A549 (cell line): ENCODE data around the gene ZBTB4. TPM values are rescaled to one million over a fixed set of nuclear protein-coding genes. Genes with fewer than 3 reads are reported as not detected.
A peak's percentile ranks its signal among the peaks of the same experiment; 100 is the strongest.

ENCODE experiments used
- ATAC-seq, 2 experiments: fragments of 200-7000 bp in 1 of 2; fragments of >200 bp in 1 of 2; cut with Nextera tagmentation in 1 of 2; cut with Tn5 transposase in 1 of 2; 3 replicates each; pipeline versions ENCODE4 v1.8.0 to v1.9.1; 2018 to 2020; ENCODE audit warnings: mild to moderate bottlenecking in 1 of 2, moderate library complexity in 1 of 2
- CTCF ChIA-PET: fragments of 300-600 bp; sonication (Branson Sonifier 250); formaldehyde crosslinking; extraction: SDS; loops from one replicate; lab custom pipeline; 2021; ENCODE audit warnings: antibody characterized with exemption, inconsistent platforms; lab: Yijun Ruan, JAX
- POLR2A ChIA-PET: fragments of 350-600 bp; formaldehyde crosslinking; extraction: SDS; loops from one replicate; lab custom pipeline; 2021; ENCODE audit warnings: antibody characterized with exemption, inconsistent platforms; lab: Yijun Ruan, JAX
- DNase-seq, 2 experiments: peaks; one replicate each; pipeline versions ENCODE4 v3.0.0 to v3.0.0-alpha.2; 2011 to 2016; ENCODE audit warnings: low read depth in 1 of 2, low spot score in 1 of 2
- FAIRE-seq: peaks from 2 replicates; lab custom pipeline; 2011; peaks lifted over from hg19 to GRCh38; lab: Jason Lieb, UNC
- H3K27ac ChIP-seq, 2 experiments: fragments of >200 bp; sonication (Bioruptor Twin); formaldehyde crosslinking; 3 replicates each; pipeline ENCODE4 v1.5.1; 2016 to 2017
- H3K4me1 ChIP-seq: fragments of >200 bp; sonication (Bioruptor Twin); formaldehyde crosslinking; 3 replicates; pipeline ENCODE4 v1.6.1; 2016
- H3K4me2 ChIP-seq: fragments of >200 bp; sonication (Bioruptor Twin); formaldehyde crosslinking; 3 replicates; pipeline ENCODE4 v1.6.1; 2016
- H3K4me3 ChIP-seq: fragments of >200 bp; sonication (Bioruptor Twin); formaldehyde crosslinking; 3 replicates; pipeline ENCODE4 v1.5.1; 2016
- H3K9me3 ChIP-seq: fragments of >200 bp; sonication (Bioruptor Twin); formaldehyde crosslinking; 3 replicates; pipeline ENCODE4 v1.6.1; 2016
- CBX2 ChIP-seq: fragments of 200-600 bp; sonication (generic); IDR thresholded peaks from 2 replicates; pipeline ENCODE4 v1.6.1; 2016; ENCODE audit warnings: low read depth, mild to moderate bottlenecking, borderline replicate concordance
- CBX8 ChIP-seq: fragments of 200-600 bp; sonication (generic); IDR thresholded peaks from 2 replicates; pipeline ENCODE4 v1.6.1; 2016
- CEBPB ChIP-seq, 2 experiments: fragments of >200 bp in 1 of 2; sonication (Bioruptor Twin) in 1 of 2; formaldehyde crosslinking in 1 of 2; IDR thresholded peaks; 2 replicates each; pipeline ENCODE4 v1.6.1; 2012 to 2016
- CHD2 ChIP-seq: fragments of 150-350 bp; IDR thresholded peaks from 2 replicates; pipeline ENCODE4 v1.6.1; 2014; ENCODE audit warnings: low read length; ENCODE audit not compliant: partially characterized antibody
- CHD4 ChIP-seq: fragments of 200-600 bp; sonication (generic); IDR thresholded peaks from 2 replicates; pipeline ENCODE4 v1.6.1; 2016; ENCODE audit warnings: antibody characterized with exemption, mild to moderate bottlenecking, borderline replicate concordance
- CTCF ChIP-seq: fragments of >200 bp; sonication (Bioruptor Twin); formaldehyde crosslinking; IDR thresholded peaks from 3 replicates; pipeline ENCODE4 v1.5.1; 2016
- E2F6 ChIP-seq: IDR thresholded peaks from 2 replicates; pipeline ENCODE4 v1.6.1; 2012; ENCODE audit warnings: low read depth, borderline replicate concordance
- EHF ChIP-seq: fragments of 250-450 bp; sonication (Bioruptor Pico); IDR thresholded peaks from 2 replicates; pipeline ENCODE4 v1.5.0; 2020; ENCODE audit warnings: mild to moderate bottlenecking
- ESRRA ChIP-seq: fragments of 150-350 bp; IDR thresholded peaks from 2 replicates; pipeline ENCODE4 v1.6.1; 2014; ENCODE audit warnings: mild to moderate bottlenecking, low read length, borderline replicate concordance
- HDAC2 ChIP-seq: fragments of 200-600 bp; sonication (generic); IDR thresholded peaks from 2 replicates; pipeline ENCODE4 v1.6.1; 2016
- HMGXB4 ChIP-seq: fragments of 250-450 bp; sonication (Bioruptor Pico); IDR thresholded peaks from 2 replicates; pipeline ENCODE4 v1.5.0; 2021; ENCODE audit warnings: mild to moderate bottlenecking, moderate library complexity, borderline replicate concordance
- HOXB13 ChIP-seq: fragments of 250-450 bp; sonication (Bioruptor Pico); IDR thresholded peaks from 2 replicates; pipeline ENCODE4 v1.5.0; 2020; ENCODE audit warnings: low read depth, mild to moderate bottlenecking, moderate library complexity
- KDM1A ChIP-seq: fragments of 200-600 bp; sonication (generic); IDR thresholded peaks from 2 replicates; pipeline ENCODE4 v1.6.1; 2016; ENCODE audit warnings: low read depth, mild to moderate bottlenecking
- MAFK ChIP-seq: fragments of 450-650 bp; IDR thresholded peaks from 2 replicates; pipeline ENCODE4 v1.6.1; 2014; ENCODE audit not compliant: partially characterized antibody
- MAZ ChIP-seq: fragments of 150-350 bp; IDR thresholded peaks from 2 replicates; pipeline ENCODE4 v1.6.1; 2014; ENCODE audit warnings: antibody characterized with exemption, low read depth, low read length, borderline replicate concordance
- NFE2L2 ChIP-seq: fragments of 150-350 bp; conservative IDR thresholded peaks from 2 replicates; pipeline ENCODE4 v1.6.1; 2014; ENCODE audit warnings: low read length
- POLR2AphosphoS2 ChIP-seq: conservative IDR thresholded peaks from 2 replicates; pipeline ENCODE4 v1.6.1; 2012; ENCODE audit warnings: low read length, improper control_type of control experiment, inconsistent platforms
- RAD21 ChIP-seq, 2 experiments: fragments of >200 bp in 1 of 2; sonication (Bioruptor Twin) in 1 of 2; formaldehyde crosslinking in 1 of 2; IDR thresholded peaks in 1 of 2; conservative IDR thresholded peaks in 1 of 2; 2 replicates in 1 of 2; 3 replicates in 1 of 2; pipeline ENCODE4 v1.6.1; 2012 to 2018; ENCODE audit warnings: inconsistent platforms in 1 of 2
- RARB ChIP-seq: fragments of 250-450 bp; sonication (Bioruptor Pico); IDR thresholded peaks from 2 replicates; pipeline ENCODE4 v1.8.0; 2021; ENCODE audit warnings: mild to moderate bottlenecking, moderate library complexity
- REST ChIP-seq: fragments of 200-600 bp; sonication (generic); IDR thresholded peaks from 2 replicates; pipeline ENCODE4 v1.6.1; 2016; ENCODE audit warnings: antibody characterized with exemption, mild to moderate bottlenecking, moderate library complexity
- RNF2 ChIP-seq: fragments of 200-600 bp; sonication (generic); IDR thresholded peaks from 2 replicates; pipeline ENCODE4 v1.6.1; 2016; ENCODE audit warnings: low read depth, mild to moderate bottlenecking, antibody characterized with exemption, moderate library complexity, borderline replicate concordance
- SMC3 ChIP-seq: fragments of >200 bp; sonication (Bioruptor Twin); formaldehyde crosslinking; IDR thresholded peaks from 3 replicates; pipeline ENCODE4 v1.6.1; 2018; ENCODE audit warnings: inconsistent platforms
- SREBF2 ChIP-seq: fragments of 450-650 bp; IDR thresholded peaks from 2 replicates; pipeline ENCODE4 v1.6.1; 2014; ENCODE audit warnings: mild to moderate bottlenecking, moderate library complexity
- USF2 ChIP-seq: fragments of 450-650 bp; IDR thresholded peaks from 2 replicates; pipeline ENCODE4 v1.6.1; 2014; ENCODE audit warnings: antibody characterized with exemption
- ZSCAN20 ChIP-seq: fragments of 250-450 bp; sonication (Bioruptor Pico); IDR thresholded peaks from 2 replicates; pipeline ENCODE4 v1.8.0; 2022; ENCODE audit warnings: mild to moderate bottlenecking, moderate library complexity
- WGBS: methylation state at CpG from one replicate; pipeline ENCODE4 v1.1.6; 2017; ENCODE audit errors: missing lambda C conversion rate; 5-methylcytosine and 5-hydroxymethylcytosine counted together
- polyA plus RNA-seq, 4 experiments: library from polyadenylated mRNA; depleted of rRNA in 3 of 4; stranded (reverse); fragments of >200 nt; fragmentation: RNase III in 1 of 4; extraction: RNeasy Plus Mini Kit Qiagen cat#74134 plus additional on column Dnase treatment in 1 of 4; gene quantifications; 2 replicates in 3 of 4; 3 replicates in 1 of 4; pipeline ENCODE4 v1.2.3, GENCODE V29; 2011 to 2017

Gene ZBTB4
- polyA plus RNA-seq, 2 of the 4 experiments (the other 2 are of a cell fraction) = 14.4 to 28.2 TPM

GRCh38 chr17:7416323-7416722 lies 63.1 kb downstream of the ZBTB4 start:
- TF ChIP-seq RAD21 (conservative IDR thresholded peaks at IDR 0.05 in 1 of 2, IDR thresholded peaks at IDR 0.05 in 1 of 2) = peak in 1 of 2 experiments; percentile 35; a peak in 2 of 5 replicates
- TF ChIP-seq HDAC2 = no peak
- DNase-seq (no peak), FAIRE-seq (no peak), ATAC-seq (peak in 1 of 2 experiments; percentile 10; a peak in 2 of 6 replicates)
- no peak overlapping the region for H3K4me2 ChIP-seq
- H3K4me1 ChIP-seq = 0 out of 3 replicates have a peak, but pooled peaks cover 3% of the 10 kb centered on the region
- WGBS = 57% methylated on average over 6 of the region's 6 CpGs
- H3K9me3 ChIP-seq = no peaks in the 10 kb centered on the region
- no peak overlapping the region for H3K4me3 ChIP-seq
- no peak overlapping the region for H3K27ac ChIP-seq
- POLR2A ChIA-PET = no interaction called here
- CTCF ChIA-PET = interaction anchor here (0.8 to 2.1 kb wide), 2 partner anchors 10 to 20 kb away, joined by 3 to 9 read pairs; no protein-coding TSS in a partner anchor

GRCh38 chr17:7415784-7416183 lies 63.6 kb downstream of the ZBTB4 start:
- no peak overlapping the region for H3K27ac ChIP-seq
- no peak for FAIRE-seq
- no peak overlapping the region for H3K4me3 ChIP-seq
- ChIA-PET POLR2A (no interaction called here), CTCF (interaction anchor here (0.8 to 2.1 kb wide), 2 partner anchors 9 to 21 kb away, joined by 3 to 9 read pairs; no protein-coding TSS in a partner anchor)
- no peak for DNase-seq
- no peak for ATAC-seq
- 0 out of 3 replicates have a peak, but pooled peaks cover 3% of the 10 kb centered on the region for H3K4me1 ChIP-seq
- WGBS = 91% methylated on average over 23 of the region's 23 CpGs
- no peak for TF ChIP-seq CHD4
- TF ChIP-seq REST = no peak
- no peak for TF ChIP-seq CBX2
- TF ChIP-seq CBX8 = no peak
- TF ChIP-seq HOXB13 = no peak
- no peak for TF ChIP-seq CHD2
- TF ChIP-seq USF2 = no peak
- no peak for TF ChIP-seq ZSCAN20 (CRISPR knock-in tag)
- TF ChIP-seq MAFK = no peak
- TF ChIP-seq, all 56 proteins: peak for 0
- H3K9me3 ChIP-seq = no peaks in the 10 kb centered on the region
- H3K4me2 ChIP-seq = no peak overlapping the region

GRCh38 chr17:7414837-7415236 lies 64.6 kb downstream of the ZBTB4 start:
- ATAC-seq = no peak
- ChIA-PET CTCF (interaction anchor here (1.5 kb wide), 1 partner anchor 9 kb away, joined by 3 read pairs; no protein-coding TSS in a partner anchor), POLR2A (no interaction called here)
- Histone ChIP-seq H3K27ac (no peak overlapping the region), H3K4me3 (no peak overlapping the region), H3K4me1 (0 out of 3 replicates have a peak, but pooled peaks cover 3% of the 10 kb centered on the region), H3K9me3 (no peaks in the 10 kb centered on the region), H3K4me2 (no peak overlapping the region)
- no peak for DNase-seq
- WGBS = 87% methylated on average over 13 of the region's 14 CpGs
- no peak for FAIRE-seq
- TF ChIP-seq HDAC2 = no peak
- no peak for TF ChIP-seq RARB (CRISPR knock-in tag)
- TF ChIP-seq CTCF = no peak
- TF ChIP-seq KDM1A = no peak
- TF ChIP-seq MAZ = no peak
- no peak for TF ChIP-seq E2F6
- TF ChIP-seq RNF2 = no peak
- TF ChIP-seq CBX8 = no peak
- no peak for TF ChIP-seq SREBF2
- no peak for TF ChIP-seq HMGXB4 (CRISPR knock-in tag)
- TF ChIP-seq CEBPB (IDR thresholded peaks at IDR 0.05) = no peak
- no peak for TF ChIP-seq ZSCAN20 (CRISPR knock-in tag)
- TF ChIP-seq RAD21 (conservative IDR thresholded peaks at IDR 0.05 in 1 of 2, IDR thresholded peaks at IDR 0.05 in 1 of 2) = no peak
- TF ChIP-seq POLR2AphosphoS2 = no peak
- no peak for TF ChIP-seq ESRRA
- no peak for TF ChIP-seq SMC3
- no peak for TF ChIP-seq EHF (CRISPR knock-in tag)
- TF ChIP-seq NFE2L2 = no peak
- no peak for TF ChIP-seq MAFK
